T-helper 1 cell (primary cell): ENCODE results near the gene KRTAP4-1.
"Not testable (repeated sequence)": the region's sequence is repeated elsewhere in the genome, so short reads cannot be mapped to it uniquely, and the experiment has no call there.

Source experiments
- DNase-seq, 5 donors: peaks; one replicate each; pipeline ENCODE4 v3.0.0-alpha.2; 2012 to 2020

Gene KRTAP4-1

GRCh38 chr17:41171886-41172285 is 12.8 kb downstream of the KRTAP4-1 start:
- no peak for DNase-seq

- no peak for DNase-seq
Measured at GRCh38 chr17:41168121-41168520, 16.6 kb downstream of the KRTAP4-1 start, which contains the start of gene KRTAP4-3. Gene KRTAP4-3 (minus strand): TSS chr17:41168221. CDS start chr17:41168172, 49 bp downstream.

- no peak for DNase-seq
Measured at GRCh38 chr17:41167561-41167960, 17.1 kb downstream of the KRTAP4-1 start.

GRCh38 chr17:41163828-41164227 is 20.9 kb downstream of the KRTAP4-1 start:
- no peak for DNase-seq

- DNase-seq, result no peak
Measured at GRCh38 chr17:41160648-41161047, 24.1 kb downstream of the KRTAP4-1 start, which contains the start of gene KRTAP4-4. Gene KRTAP4-4 (minus strand): TSS chr17:41160748. CDS start chr17:41160691, 57 bp downstream.

- DNase-seq, result not testable (repeated sequence)
Measured at GRCh38 chr17:41160190-41160589, 24.5 kb downstream of the KRTAP4-1 start.

- no peak for DNase-seq
Measured at GRCh38 chr17:41153856-41154255, 30.9 kb downstream of the KRTAP4-1 start.

- no peak for DNase-seq
Measured at GRCh38 chr17:41151525-41151924, 33.2 kb downstream of the KRTAP4-1 start.

GRCh38 chr17:41150026-41150425 is 34.7 kb downstream of the KRTAP4-1 start:
- DNase-seq, result no peak

- DNase-seq, result no peak
Measured at GRCh38 chr17:41149652-41149985, 35.1 kb downstream of the KRTAP4-1 start, which contains the start of gene KRTAP4-5. Gene KRTAP4-5 (minus strand): TSS chr17:41149825. CDS start chr17:41149767, 58 bp downstream.

GRCh38 chr17:41148971-41149651 is 35.6 kb downstream of the KRTAP4-1 start:
- not testable (repeated sequence) for DNase-seq

- no peak for DNase-seq
Measured at GRCh38 chr17:41147531-41148204, 37.0 kb downstream of the KRTAP4-1 start.

- no peak for DNase-seq
Measured at GRCh38 chr17:41145261-41145660, 39.5 kb downstream of the KRTAP4-1 start.

GRCh38 chr17:41144846-41145245 is 39.9 kb downstream of the KRTAP4-1 start:
- DNase-seq, result no peak

GRCh38 chr17:41141361-41141760 is 43.4 kb downstream of the KRTAP4-1 start:
- no peak for DNase-seq

GRCh38 chr17:41140360-41141131 is 44.2 kb downstream of the KRTAP4-1 start, which contains the start of gene KRTAP4-6:
Gene KRTAP4-6 (minus strand): TSS chr17:41140544. CDS start chr17:41140487, 57 bp downstream.
- DNase-seq, result no peak

- DNase-seq, result not testable (repeated sequence)
Measured at GRCh38 chr17:41139865-41140264, 44.8 kb downstream of the KRTAP4-1 start.
